A549 (cell line): ENCODE results near the gene EDA. TPM values are rescaled to one million over a fixed set of nuclear protein-coding genes. Genes with fewer than 3 reads are reported as not detected.

Experiments used
- ATAC-seq, 2 experiments: fragments of 200-7000 bp in 1 of 2; fragments of >200 bp in 1 of 2; cut with Nextera tagmentation in 1 of 2; cut with Tn5 transposase in 1 of 2; 3 replicates each; pipeline versions ENCODE4 v1.8.0 to v1.9.1; 2018 to 2020; ENCODE audit warnings: mild to moderate bottlenecking in 1 of 2, moderate library complexity in 1 of 2
- CTCF ChIA-PET: fragments of 300-600 bp; sonication (Branson Sonifier 250); formaldehyde crosslinking; extraction: SDS; loops from one replicate; lab custom pipeline; 2021; ENCODE audit warnings: antibody characterized with exemption, inconsistent platforms; lab: Yijun Ruan, JAX
- POLR2A ChIA-PET: fragments of 350-600 bp; formaldehyde crosslinking; extraction: SDS; loops from one replicate; lab custom pipeline; 2021; ENCODE audit warnings: antibody characterized with exemption, inconsistent platforms; lab: Yijun Ruan, JAX
- DNase-seq, 2 experiments: peaks; one replicate each; pipeline versions ENCODE4 v3.0.0 to v3.0.0-alpha.2; 2011 to 2016; ENCODE audit warnings: low read depth in 1 of 2, low spot score in 1 of 2
- FAIRE-seq: peaks from 2 replicates; lab custom pipeline; 2011; peaks lifted over from hg19 to GRCh38; lab: Jason Lieb, UNC
- H3K27ac ChIP-seq, 2 experiments: fragments of >200 bp; sonication (Bioruptor Twin); formaldehyde crosslinking; 3 replicates each; pipeline ENCODE4 v1.5.1; 2016 to 2017
- H3K4me1 ChIP-seq: fragments of >200 bp; sonication (Bioruptor Twin); formaldehyde crosslinking; 3 replicates; pipeline ENCODE4 v1.6.1; 2016
- H3K4me2 ChIP-seq: fragments of >200 bp; sonication (Bioruptor Twin); formaldehyde crosslinking; 3 replicates; pipeline ENCODE4 v1.6.1; 2016
- H3K4me3 ChIP-seq: fragments of >200 bp; sonication (Bioruptor Twin); formaldehyde crosslinking; 3 replicates; pipeline ENCODE4 v1.5.1; 2016
- H3K9me3 ChIP-seq: fragments of >200 bp; sonication (Bioruptor Twin); formaldehyde crosslinking; 3 replicates; pipeline ENCODE4 v1.6.1; 2016
- CEBPB ChIP-seq, 2 experiments: fragments of >200 bp in 1 of 2; sonication (Bioruptor Twin) in 1 of 2; formaldehyde crosslinking in 1 of 2; IDR thresholded peaks; 2 replicates each; pipeline ENCODE4 v1.6.1; 2012 to 2016
- CHD2 ChIP-seq: fragments of 150-350 bp; IDR thresholded peaks from 2 replicates; pipeline ENCODE4 v1.6.1; 2014; ENCODE audit warnings: low read length; ENCODE audit not compliant: partially characterized antibody
- CTCF ChIP-seq: fragments of >200 bp; sonication (Bioruptor Twin); formaldehyde crosslinking; IDR thresholded peaks from 3 replicates; pipeline ENCODE4 v1.5.1; 2016
- E2F6 ChIP-seq: IDR thresholded peaks from 2 replicates; pipeline ENCODE4 v1.6.1; 2012; ENCODE audit warnings: low read depth, borderline replicate concordance
- EHF ChIP-seq: fragments of 250-450 bp; sonication (Bioruptor Pico); IDR thresholded peaks from 2 replicates; pipeline ENCODE4 v1.5.0; 2020; ENCODE audit warnings: mild to moderate bottlenecking
- GATA3 ChIP-seq: IDR thresholded peaks from 2 replicates; pipeline ENCODE4 v1.6.1; 2012; ENCODE audit warnings: borderline replicate concordance
- HEYL ChIP-seq: fragments of 250-450 bp; sonication (Bioruptor Pico); IDR thresholded peaks from 2 replicates; pipeline ENCODE4 v1.8.0; 2021; ENCODE audit warnings: mild to moderate bottlenecking, moderate library complexity
- HOXA7 ChIP-seq: fragments of 250-450 bp; sonication (Bioruptor Pico); IDR thresholded peaks from 2 replicates; pipeline ENCODE4 v1.5.0; 2020; ENCODE audit warnings: mild to moderate bottlenecking, moderate library complexity
- HOXB13 ChIP-seq: fragments of 250-450 bp; sonication (Bioruptor Pico); IDR thresholded peaks from 2 replicates; pipeline ENCODE4 v1.5.0; 2020; ENCODE audit warnings: low read depth, mild to moderate bottlenecking, moderate library complexity
- JUN ChIP-seq, 2 experiments: fragments of >200 bp; sonication (Bioruptor Twin); formaldehyde crosslinking; IDR thresholded peaks; 2 replicates in 1 of 2; 3 replicates in 1 of 2; pipeline ENCODE4 v1.6.1; 2016 to 2017
- MYC ChIP-seq: IDR thresholded peaks from 2 replicates; pipeline ENCODE4 v1.6.1; 2012; ENCODE audit warnings: mild to moderate bottlenecking, inconsistent platforms, low read length, improper control_type of control experiment, borderline replicate concordance
- NPAS2 ChIP-seq: fragments of 250-450 bp; sonication (Bioruptor Pico); IDR thresholded peaks from 2 replicates; pipeline ENCODE4 v1.8.0; 2022; ENCODE audit warnings: mild to moderate bottlenecking, moderate library complexity, borderline replicate concordance
- NR3C1 ChIP-seq: fragments of >200 bp; sonication (Bioruptor Twin); formaldehyde crosslinking; IDR thresholded peaks from 3 replicates; pipeline ENCODE4 v1.6.1; 2017
- PBX3 ChIP-seq: IDR thresholded peaks from 2 replicates; pipeline ENCODE4 v1.6.1; 2012
- POLR2A ChIP-seq: IDR thresholded peaks from 2 replicates; pipeline ENCODE4 v1.6.1; 2012; ENCODE audit warnings: mild to moderate bottlenecking, low read length
- POLR2AphosphoS2 ChIP-seq: conservative IDR thresholded peaks from 2 replicates; pipeline ENCODE4 v1.6.1; 2012; ENCODE audit warnings: low read length, improper control_type of control experiment, inconsistent platforms
- RARB ChIP-seq: fragments of 250-450 bp; sonication (Bioruptor Pico); IDR thresholded peaks from 2 replicates; pipeline ENCODE4 v1.8.0; 2021; ENCODE audit warnings: mild to moderate bottlenecking, moderate library complexity
- SMC3 ChIP-seq: fragments of >200 bp; sonication (Bioruptor Twin); formaldehyde crosslinking; IDR thresholded peaks from 3 replicates; pipeline ENCODE4 v1.6.1; 2018; ENCODE audit warnings: inconsistent platforms
- SREBF2 ChIP-seq: fragments of 450-650 bp; IDR thresholded peaks from 2 replicates; pipeline ENCODE4 v1.6.1; 2014; ENCODE audit warnings: mild to moderate bottlenecking, moderate library complexity
- TP53 ChIP-seq: fragments of 250-450 bp; sonication (Bioruptor Pico); IDR thresholded peaks from 2 replicates; pipeline ENCODE4 v1.5.0; 2021; ENCODE audit warnings: mild to moderate bottlenecking, moderate library complexity
- ZFP36 ChIP-seq: fragments of 450-650 bp; IDR thresholded peaks from 2 replicates; pipeline ENCODE4 v1.6.1; 2014; ENCODE audit warnings: borderline replicate concordance; ENCODE audit not compliant: partially characterized antibody
- ZNF302 ChIP-seq: fragments of 250-450 bp; sonication (Bioruptor Pico); IDR thresholded peaks from 2 replicates; pipeline ENCODE4 v1.9.0; 2021; ENCODE audit warnings: inconsistent platforms, mild to moderate bottlenecking, moderate library complexity
- ZSCAN20 ChIP-seq: fragments of 250-450 bp; sonication (Bioruptor Pico); IDR thresholded peaks from 2 replicates; pipeline ENCODE4 v1.8.0; 2022; ENCODE audit warnings: mild to moderate bottlenecking, moderate library complexity
- WGBS: methylation state at CpG from one replicate; pipeline ENCODE4 v1.1.6; 2017; ENCODE audit errors: missing lambda C conversion rate; 5-methylcytosine and 5-hydroxymethylcytosine counted together
- polyA minus RNA-seq: library from RNA; depleted of rRNA, polyadenylated mRNA; stranded (reverse); fragments of >200 nt; gene quantifications from 2 replicates; pipeline ENCODE4 v1.2.3, GENCODE V29; 2011; rRNA and poly(A)+ RNA removed
- polyA plus RNA-seq, 4 experiments: library from polyadenylated mRNA; depleted of rRNA in 3 of 4; stranded (reverse); fragments of >200 nt; fragmentation: RNase III in 1 of 4; extraction: RNeasy Plus Mini Kit Qiagen cat#74134 plus additional on column Dnase treatment in 1 of 4; gene quantifications; 2 replicates in 3 of 4; 3 replicates in 1 of 4; pipeline ENCODE4 v1.2.3, GENCODE V29; 2011 to 2017

Gene EDA
- polyA plus RNA-seq (2011; rRNA removed) (0.25 and 0.34 TPM in 2 replicates), polyA plus RNA-seq (2017; fragmentation: RNase III; extraction: RNeasy Plus Mini Kit Qiagen cat#74134 plus additional on column Dnase treatment) (0.16 to 0.26 TPM (median 0.20 TPM) in 3 replicates), polyA minus RNA-seq (0.17 and 0.44 TPM in 2 replicates)
- polyA plus RNA-seq (2012; cell fraction: cytosol; rRNA removed) = 0.17 and 0.36 TPM in 2 replicates
- polyA plus RNA-seq (2012; cell fraction: nucleus; rRNA removed) = 0.36 and 0.45 TPM in 2 replicates

GRCh38 chrX:69615779-69616456 is at the start of gene EDA:
EDA (plus strand) TSS chrX:69616113.
- TF ChIP-seq HOXB13 = no peak
- TF ChIP-seq PBX3 = peak; percentile 81
- TF ChIP-seq MYC = no peak
- TF ChIP-seq E2F6 = peak; percentile 78
- H3K4me3 ChIP-seq = peak within 1 kb of the TSS; percentile 56
- H3K4me1 ChIP-seq = 0 out of 3 replicates have a peak, but pooled peaks cover 3% of the 10 kb centered on the region
- H3K4me2 ChIP-seq = peak within 1 kb of the TSS; percentile 88
- DNase-seq (peak; percentile 49 to 76), ATAC-seq (peak; percentile 95 to 99), FAIRE-seq (no peak)
- POLR2A ChIA-PET = no interaction called here
- H3K9me3 ChIP-seq = no peaks in the 10 kb centered on the region
- CTCF ChIA-PET = interaction anchor here (0.6 to 1.5 kb wide), 2 partner anchors 123 to 714 kb away, joined by 4 to 5 read pairs; no protein-coding TSS in a partner anchor
- WGBS = 12% methylated on average over 4 of the region's 56 CpGs
- H3K27ac ChIP-seq = peak within 1 kb of the TSS; percentile 10 to 65; a peak in 3 of 6 replicates

- DNase-seq = no peak
- Histone ChIP-seq H3K4me2 (no peak overlapping the region), H3K27ac (no peak overlapping the region), H3K4me3 (no peak overlapping the region), H3K4me1 (no peaks in the 10 kb centered on the region), H3K9me3 (no peaks in the 10 kb centered on the region)
- ChIA-PET CTCF (no interaction called here), POLR2A (no interaction called here)
- no peak for FAIRE-seq
- no peak for ATAC-seq
- 35% methylated on average over 3 of the region's 3 CpGs for WGBS
- TF ChIP-seq HOXA7 (CRISPR knock-in tag) = no peak
- no peak for TF ChIP-seq NPAS2 (CRISPR knock-in tag)
- TF ChIP-seq POLR2A = no peak
- no peak for TF ChIP-seq HEYL
- TF ChIP-seq ZFP36 = no peak
- TF ChIP-seq JUN (IDR thresholded peaks at IDR 0.05) = no peak
- TF ChIP-seq ZNF302 (CRISPR knock-in tag) = no peak
- no peak for TF ChIP-seq TP53 (CRISPR knock-in tag)
- TF ChIP-seq POLR2AphosphoS2 = no peak
- no peak for TF ChIP-seq EHF
- TF ChIP-seq GATA3 = no peak
- no peak for TF ChIP-seq NR3C1
- no peak for TF ChIP-seq CTCF
- no peak for TF ChIP-seq ZSCAN20 (CRISPR knock-in tag)
- no peak for TF ChIP-seq SREBF2
These were observed 47.1 kb upstream of the EDA start for GRCh38 chrX:69568828-69569227.

GRCh38 chrX:69597399-69597798 is 18.5 kb upstream of the EDA start:
- ChIA-PET POLR2A (no interaction called here), CTCF (interaction anchor here (0.6 to 1.4 kb wide), 2 partner anchors 21 to 433 kb away, joined by 3 read pairs; no protein-coding TSS in a partner anchor)
- TF ChIP-seq TP53 (CRISPR knock-in tag) = no peak
- no peak for TF ChIP-seq SMC3
- no peak for TF ChIP-seq CHD2
- TF ChIP-seq RARB = no peak
- no peak for TF ChIP-seq ZNF302 (CRISPR knock-in tag)
- TF ChIP-seq CEBPB (IDR thresholded peaks at IDR 0.05) = no peak
- H3K4me1 ChIP-seq = no peaks in the 10 kb centered on the region
- DNase-seq (no peak), ATAC-seq (no peak), FAIRE-seq (peak; percentile 13)
- WGBS = 5% methylated on average over 1 of the region's 1 CpG
- H3K9me3 ChIP-seq = no peaks in the 10 kb centered on the region
- H3K4me3 ChIP-seq = no peak overlapping the region
- no peak overlapping the region for H3K4me2 ChIP-seq
- no peak overlapping the region for H3K27ac ChIP-seq
